IPS DF 6.9 (cell line): ENCODE data around the gene HS6ST2.

Experiments used
- DNase-seq: peaks from one replicate; pipeline ENCODE4 v3.0.0-alpha.2; 2013; ENCODE audit warnings: low read depth, low spot score
- H3K27ac ChIP-seq: one replicate; pipeline ENCODE4 v1.5.1; 2013; ENCODE audit warnings: low read length, control low read depth
- H3K27me3 ChIP-seq: 2 replicates; pipeline ENCODE4 v1.6.1; 2013; ENCODE audit warnings: mild to moderate bottlenecking, low read length; ENCODE audit not compliant: control insufficient read depth, insufficient read depth
- H3K36me3 ChIP-seq: 2 replicates; pipeline ENCODE4 v1.6.1; 2013; ENCODE audit warnings: low read length; ENCODE audit not compliant: control insufficient read depth, insufficient read depth
- H3K4me1 ChIP-seq: 2 replicates; pipeline ENCODE4 v1.6.1; 2013; ENCODE audit warnings: low read length; ENCODE audit not compliant: control insufficient read depth, insufficient read depth
- H3K4me3 ChIP-seq: 2 replicates; pipeline ENCODE4 v1.5.1; 2013; ENCODE audit warnings: mild to moderate bottlenecking, low read length
- H3K9me3 ChIP-seq: 2 replicates; pipeline ENCODE4 v1.6.1; 2013; ENCODE audit warnings: low read length, inconsistent platforms; ENCODE audit not compliant: control insufficient read depth, insufficient read depth
- WGBS: extraction: QIAGEN DNeasy Blood & Tissue Kit; methylation state at CpG from one replicate; pipeline ENCODE4 v1.1.7; 2013; ENCODE audit warnings: mixed read lengths, missing lambda C conversion rate; ENCODE audit not compliant: insufficient read length, insufficient coverage; 5-methylcytosine and 5-hydroxymethylcytosine counted together

HS6ST2 gene

DNA sequence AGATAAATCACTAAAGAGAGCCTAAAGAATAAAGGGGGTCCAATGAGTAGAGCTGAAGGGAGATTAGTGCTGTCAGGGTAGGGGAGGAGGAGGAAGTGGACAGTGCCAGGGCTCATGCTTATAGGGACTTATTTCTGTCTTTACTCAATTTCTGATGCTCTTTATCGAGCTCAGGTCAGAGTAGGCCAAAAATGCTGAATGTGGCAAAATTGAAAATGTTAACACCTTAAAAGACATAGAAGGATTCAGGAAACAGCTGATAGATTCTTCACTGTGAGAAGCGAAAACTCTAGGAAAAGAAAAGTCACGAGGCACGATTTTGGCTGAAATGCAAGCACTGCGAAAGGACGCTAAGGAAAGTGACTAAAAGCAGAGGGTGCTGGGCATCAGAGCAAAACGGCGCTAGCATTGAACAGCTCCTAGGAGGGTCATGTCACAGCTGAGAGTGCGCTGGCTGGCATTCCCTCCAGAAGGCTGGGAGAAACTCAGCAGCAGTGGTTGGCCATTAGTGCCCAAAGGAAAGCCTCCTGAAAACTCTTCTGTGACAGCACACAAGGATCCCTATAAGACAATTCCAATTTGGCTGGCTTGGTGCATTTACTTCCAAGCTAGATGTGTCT lies 150.9 kb downstream of the HS6ST2 start:
- no peaks in the 10 kb centered on the region for H3K9me3 ChIP-seq
- H3K27me3 ChIP-seq = no peaks in the 10 kb centered on the region
- H3K27ac ChIP-seq = no peak overlapping the region
- H3K4me3 ChIP-seq = no peak overlapping the region
- no CpG with 5 or more reads among the region's 9 CpGs for WGBS
- no peaks in the 10 kb centered on the region for H3K36me3 ChIP-seq
- no peaks in the 10 kb centered on the region for H3K4me1 ChIP-seq
- DNase-seq = no peak

- Histone ChIP-seq H3K36me3 (no peaks in the 10 kb centered on the region), H3K27ac (no peak overlapping the region), H3K9me3 (no peaks in the 10 kb centered on the region), H3K4me3 (no peak overlapping the region), H3K27me3 (no peaks in the 10 kb centered on the region), H3K4me1 (no peaks in the 10 kb centered on the region)
- WGBS = no CpG with 5 or more reads among the region's 4 CpGs
- DNase-seq = no peak
Measured at GRCh38 chrX:132802033-132802432, 156.4 kb downstream of the HS6ST2 start.

DNA sequence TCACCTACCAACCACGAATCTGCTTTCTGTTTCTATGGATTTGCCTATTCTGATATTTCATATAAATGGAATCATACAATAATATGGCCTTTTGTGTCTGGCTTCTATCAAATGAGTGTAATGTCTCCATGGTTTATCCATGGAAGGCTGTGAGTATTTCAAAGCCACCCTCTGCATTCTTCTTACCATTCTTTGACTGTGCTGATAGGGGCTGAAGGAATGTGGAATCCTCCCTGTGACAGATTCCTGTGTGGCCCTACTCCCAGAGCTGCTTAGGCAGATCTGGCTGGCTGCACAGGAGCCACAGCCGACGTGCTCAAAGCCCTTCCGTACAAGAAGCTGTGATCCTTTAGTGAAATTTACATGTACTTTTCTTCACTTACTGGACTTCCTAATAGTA lies 163.2 kb downstream of the HS6ST2 start:
- no CpG with 5 or more reads among the region's 4 CpGs for WGBS
- Histone ChIP-seq H3K9me3 (no peaks in the 10 kb centered on the region), H3K36me3 (no peaks in the 10 kb centered on the region), H3K27ac (no peak overlapping the region), H3K4me3 (no peak overlapping the region), H3K27me3 (no peaks in the 10 kb centered on the region), H3K4me1 (no peaks in the 10 kb centered on the region)
- DNase-seq = no peak

GRCh38 chrX:132791714-132792113 lies 166.7 kb downstream of the HS6ST2 start:
- H3K4me1 ChIP-seq = no peaks in the 10 kb centered on the region
- no peaks in the 10 kb centered on the region for H3K9me3 ChIP-seq
- no peak for DNase-seq
- no peaks in the 10 kb centered on the region for H3K27me3 ChIP-seq
- no peak overlapping the region for H3K27ac ChIP-seq
- H3K4me3 ChIP-seq = no peak overlapping the region
- no CpG with 5 or more reads among the region's 2 CpGs for WGBS
- no peaks in the 10 kb centered on the region for H3K36me3 ChIP-seq

DNA sequence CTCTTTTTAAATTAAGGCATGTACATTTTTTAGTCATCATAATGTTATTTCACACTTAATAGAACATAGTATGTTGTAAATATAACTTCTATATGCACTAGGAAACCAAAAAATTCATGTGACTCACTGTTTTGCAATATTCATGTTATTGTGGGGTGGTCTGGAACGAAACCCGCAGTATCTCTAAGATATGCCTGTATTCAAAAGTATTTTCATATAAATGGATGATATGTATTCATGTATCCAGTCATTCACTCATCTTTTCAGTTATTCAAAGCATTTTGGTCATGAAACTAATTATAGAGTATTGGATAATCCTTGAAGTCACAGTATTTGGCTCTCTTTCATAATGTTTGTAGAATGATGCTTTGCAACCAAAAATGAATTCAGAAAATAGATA lies 168.1 kb downstream of the HS6ST2 start:
- no CpG with 5 or more reads among the region's 2 CpGs for WGBS
- DNase-seq = no peak
- no peaks in the 10 kb centered on the region for H3K27me3 ChIP-seq

GRCh38 chrX:132786217-132786616 lies 172.2 kb downstream of the HS6ST2 start:
- WGBS = no CpG with 5 or more reads among the region's 1 CpG

More for the DNA sequence above, 168.1 kb downstream of the HS6ST2 start:
- Histone ChIP-seq H3K4me1 (no peaks in the 10 kb centered on the region), H3K36me3 (no peaks in the 10 kb centered on the region), H3K4me3 (no peak overlapping the region), H3K9me3 (no peaks in the 10 kb centered on the region), H3K27ac (no peak overlapping the region)

GRCh38 chrX:132778917-132779316 lies 179.5 kb downstream of the HS6ST2 start:
- no peaks in the 10 kb centered on the region for H3K36me3 ChIP-seq
- no peak overlapping the region for H3K4me3 ChIP-seq
- no peak overlapping the region for H3K27ac ChIP-seq
- no peaks in the 10 kb centered on the region for H3K27me3 ChIP-seq
- H3K4me1 ChIP-seq = no peaks in the 10 kb centered on the region; the same call in 1 of the 2 replicates
- no peaks in the 10 kb centered on the region for H3K9me3 ChIP-seq
- no peak for DNase-seq

More at GRCh38 chrX:132786217-132786616, 172.2 kb downstream of the HS6ST2 start:
- Histone ChIP-seq H3K9me3 (no peaks in the 10 kb centered on the region), H3K4me1 (no peaks in the 10 kb centered on the region), H3K27ac (no peak overlapping the region), H3K36me3 (no peaks in the 10 kb centered on the region), H3K4me3 (no peak overlapping the region), H3K27me3 (no peaks in the 10 kb centered on the region)
- no peak for DNase-seq

GRCh38 chrX:132776486-132777210 lies 181.8 kb downstream of the HS6ST2 start:
- Histone ChIP-seq H3K27me3 (no peaks in the 10 kb centered on the region), H3K4me3 (no peak overlapping the region), H3K9me3 (no peaks in the 10 kb centered on the region), H3K27ac (no peak overlapping the region), H3K4me1 (no peaks in the 10 kb centered on the region; the same call in 1 of the 2 replicates), H3K36me3 (no peaks in the 10 kb centered on the region)
- DNase-seq = no peak
- no CpG with 5 or more reads among the region's 6 CpGs for WGBS

DNA sequence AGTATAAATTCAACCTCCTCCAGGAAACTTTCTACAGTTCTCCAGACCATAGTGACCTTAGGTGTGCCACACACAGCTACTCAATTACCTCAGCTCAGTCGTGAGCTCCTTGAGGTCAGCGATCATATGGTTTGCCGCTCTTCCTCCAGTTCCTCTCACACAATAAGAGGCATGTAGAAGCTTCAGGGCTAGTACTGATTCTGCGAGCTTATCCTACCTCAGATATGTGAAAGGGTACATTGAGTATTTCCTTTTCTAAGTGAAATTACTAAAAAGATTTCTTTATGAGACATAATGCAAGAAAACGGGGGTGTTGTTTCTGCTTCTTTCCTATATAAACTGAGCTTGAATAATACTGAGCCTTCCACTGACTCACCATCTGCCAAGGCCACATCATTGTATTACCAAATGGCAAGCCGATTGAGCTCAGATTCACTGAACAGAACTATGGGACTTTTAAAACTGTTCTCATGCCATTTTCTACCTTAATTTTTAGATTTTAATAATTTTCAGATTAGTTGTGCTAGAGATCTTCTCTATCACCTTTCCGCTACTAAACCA lies 183.1 kb downstream of the HS6ST2 start:
- DNase-seq = no peak
- Histone ChIP-seq H3K27me3 (no peaks in the 10 kb centered on the region), H3K4me3 (no peak overlapping the region), H3K27ac (no peak overlapping the region), H3K36me3 (no peaks in the 10 kb centered on the region), H3K4me1 (no peaks in the 10 kb centered on the region; the same call in 1 of the 2 replicates), H3K9me3 (no peaks in the 10 kb centered on the region)
- no CpG with 5 or more reads among the region's 7 CpGs for WGBS

DNA sequence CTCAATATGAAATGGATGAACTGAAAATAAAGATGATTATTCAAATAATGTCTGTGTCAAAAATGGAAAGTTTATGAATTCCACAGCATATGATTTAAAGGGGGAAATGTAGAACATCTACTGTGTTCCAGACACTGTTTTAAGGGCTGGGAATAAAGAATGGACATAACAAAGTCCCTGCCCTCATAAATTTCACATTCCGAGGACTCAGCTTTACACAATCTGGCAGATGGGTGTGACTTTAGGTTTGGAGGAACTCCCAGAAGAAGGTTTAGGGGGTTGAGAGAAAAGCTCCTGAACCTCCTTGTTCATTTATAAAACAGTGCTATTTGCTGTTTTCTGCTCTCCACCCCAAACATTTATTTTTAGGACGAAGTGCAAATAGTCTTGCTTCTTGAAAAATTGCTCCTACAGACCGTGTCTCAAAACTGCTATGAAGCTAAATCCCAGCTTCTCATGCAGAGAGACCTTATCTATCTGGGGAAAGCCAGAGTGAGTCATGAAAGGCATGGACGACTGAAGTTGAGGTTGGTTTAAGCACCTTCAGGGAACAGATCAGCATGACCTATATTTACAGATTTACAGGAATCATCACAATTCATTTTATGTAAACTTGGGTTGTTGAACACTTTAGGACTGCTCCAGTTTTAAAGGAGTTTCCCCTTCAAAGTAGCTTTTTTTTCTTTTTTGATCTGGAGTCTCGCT lies 184.3 kb downstream of the HS6ST2 start:
- no peaks in the 10 kb centered on the region; the same call in 1 of the 2 replicates for H3K4me1 ChIP-seq
- DNase-seq = no peak
- no peaks in the 10 kb centered on the region for H3K27me3 ChIP-seq
- H3K36me3 ChIP-seq = no peaks in the 10 kb centered on the region
- no peak overlapping the region for H3K4me3 ChIP-seq
- H3K9me3 ChIP-seq = no peaks in the 10 kb centered on the region
- no peak overlapping the region for H3K27ac ChIP-seq
- no CpG with 5 or more reads among the region's 5 CpGs for WGBS
